OCI-LY1 (cell line): Measurements from ENCODE around the gene RGS1.

Source experiments
- H2AFZ ChIP-seq: fragments of 200-600 bp; sonication (generic), shearing (Covaris generic); 2 replicates; pipeline ENCODE4 v1.6.0; 2014; ENCODE audit warnings: antibody characterized with exemption, mild to moderate bottlenecking, low read length
- H3F3A ChIP-seq: fragments of 200-600 bp; sonication (generic), shearing (Covaris generic); 2 replicates; pipeline ENCODE4 v1.6.0; 2014; ENCODE audit warnings: mild to moderate bottlenecking, antibody characterized with exemption, low read length, moderate library complexity; ENCODE audit not compliant: insufficient read depth
- H3K27ac ChIP-seq: fragments of 200-600 bp; sonication (generic); 2 replicates; pipeline ENCODE4 v1.5.1; 2014; ENCODE audit warnings: low read length, mixed run types, mild to moderate bottlenecking, low read depth; ENCODE audit not compliant: poor library complexity, severe bottlenecking
- H3K27me3 ChIP-seq: fragments of 200-600 bp; sonication (generic); 2 replicates; pipeline ENCODE4 v1.6.0; 2014; ENCODE audit warnings: antibody characterized with exemption, mild to moderate bottlenecking, low read length, moderate library complexity; ENCODE audit not compliant: insufficient read depth
- H3K36me3 ChIP-seq: fragments of 200-600 bp; sonication (generic); 2 replicates; pipeline ENCODE4 v1.6.1; 2014; ENCODE audit warnings: mild to moderate bottlenecking, antibody characterized with exemption, low read length, moderate library complexity, mixed read lengths; ENCODE audit not compliant: insufficient read depth
- H3K4me1 ChIP-seq: fragments of 200-600 bp; sonication (generic); 2 replicates; pipeline ENCODE4 v1.5.1; 2014; ENCODE audit warnings: mild to moderate bottlenecking, low read length, moderate library complexity; ENCODE audit not compliant: insufficient read depth, severe bottlenecking
- H3K4me2 ChIP-seq: fragments of 200-600 bp; sonication (generic), shearing (Covaris generic); 2 replicates; pipeline ENCODE4 v1.6.1; 2014; ENCODE audit warnings: low read length
- H3K4me3 ChIP-seq: fragments of 200-600 bp; sonication (generic); 2 replicates; pipeline ENCODE4 v1.5.1; 2014; ENCODE audit warnings: low read length, low read depth, mild to moderate bottlenecking, mixed read lengths; ENCODE audit not compliant: poor library complexity, severe bottlenecking
- H3K79me2 ChIP-seq: fragments of 200-600 bp; shearing (Covaris generic); 2 replicates; pipeline ENCODE4 v1.6.1; 2016; ENCODE audit warnings: mixed run types, low read length, mixed read lengths; ENCODE audit not compliant: insufficient read depth
- H3K9ac ChIP-seq: fragments of 200-600 bp; sonication (generic), shearing (Covaris generic); 2 replicates; pipeline ENCODE4 v1.6.1; 2014; ENCODE audit warnings: mild to moderate bottlenecking, low read length, mixed read lengths
- H3K9me2 ChIP-seq: fragments of 200-600 bp; sonication (generic), shearing (Covaris generic); 2 replicates; pipeline ENCODE4 v1.6.1; 2014; ENCODE audit warnings: low read depth, mild to moderate bottlenecking, low read length, mixed read lengths
- H3K9me3 ChIP-seq: fragments of 200-600 bp; shearing (Covaris generic); 2 replicates; pipeline ENCODE4 v1.6.1; 2014; ENCODE audit warnings: low read length, mixed read lengths
- H4K20me1 ChIP-seq: fragments of 200-600 bp; sonication (generic), shearing (Covaris generic); 2 replicates; pipeline ENCODE4 v1.6.0; 2016; ENCODE audit warnings: mild to moderate bottlenecking, low read length; ENCODE audit not compliant: insufficient read depth
- CTCF ChIP-seq: fragments of 200-600 bp; sonication (generic), shearing (Covaris generic); IDR thresholded peaks from 2 replicates; pipeline ENCODE4 v1.5.1; 2017; ENCODE audit warnings: mild to moderate bottlenecking, antibody characterized with exemption, low read length, moderate library complexity, mixed read lengths
- EZH2 ChIP-seq: fragments of 200-600 bp; sonication (generic), shearing (Covaris generic); IDR thresholded peaks from 2 replicates; pipeline ENCODE4 v1.8.0; 2017; ENCODE audit warnings: borderline replicate concordance, mixed run types, mild to moderate bottlenecking, antibody characterized with exemption, low read length, moderate library complexity, mixed read lengths

The RGS1 gene

GRCh38 chr1:192575499-192576189, at the start of gene RGS1:
RGS1 (plus strand) TSS chr1:192575773; CDS start chr1:192575793, 20 bp downstream.
- Histone ChIP-seq H3K4me3 (peak within 1 kb of the TSS; percentile 52), H3K9me2 (no peaks in the 10 kb centered on the region), H3K4me2 (peak within 1 kb of the TSS; percentile 66), H3K36me3 (peaks cover 3% of the 10 kb centered on the region; the same call in 1 of the 2 replicates), H3K27ac (peak within 1 kb of the TSS; percentile 55), H3K9me3 (no peaks in the 10 kb centered on the region), H3K4me1 (peaks cover 62% of the 10 kb centered on the region), H2AFZ (0 out of 2 replicates have a peak within 1 kb of the TSS, but pooled peaks have one; percentile 25), H3K27me3 (no peaks in the 10 kb centered on the region), H3K9ac (peak within 1 kb of the TSS; percentile 47), H3F3A (no peaks in the 10 kb centered on the region), H3K79me2 (no peaks in the 10 kb centered on the region), H4K20me1 (no peaks in the 10 kb centered on the region)
- no peak for TF ChIP-seq EZH2
- no peak for TF ChIP-seq CTCF

- H3K4me1 ChIP-seq, result no peaks in the 10 kb centered on the region
- H2AFZ ChIP-seq, result no peak overlapping the region
- no peaks in the 10 kb centered on the region for H3F3A ChIP-seq
- no peaks in the 10 kb centered on the region for H3K27me3 ChIP-seq
- H3K9me3 ChIP-seq, result no peaks in the 10 kb centered on the region
- no peak overlapping the region for H3K4me2 ChIP-seq
- no peaks in the 10 kb centered on the region for H4K20me1 ChIP-seq
- H3K27ac ChIP-seq, result no peak overlapping the region
- H3K9me2 ChIP-seq, result no peaks in the 10 kb centered on the region
- H3K4me3 ChIP-seq, result no peak overlapping the region
- TF ChIP-seq CTCF, result no peak
- TF ChIP-seq EZH2, result no peak
- H3K9ac ChIP-seq, result no peak overlapping the region
- H3K79me2 ChIP-seq, result no peaks in the 10 kb centered on the region
- H3K36me3 ChIP-seq, result no peaks in the 10 kb centered on the region
Measured at GRCh38 chr1:192527111-192527795, 48.3 kb upstream of the RGS1 start.

GRCh38 chr1:192527950-192528349, 47.6 kb upstream of the RGS1 start:
- Histone ChIP-seq H2AFZ (no peak overlapping the region), H3K4me3 (no peak overlapping the region), H3K4me1 (no peaks in the 10 kb centered on the region), H3K9me2 (no peaks in the 10 kb centered on the region), H3K36me3 (no peaks in the 10 kb centered on the region), H3F3A (no peaks in the 10 kb centered on the region), H3K9me3 (no peaks in the 10 kb centered on the region), H3K9ac (no peak overlapping the region), H3K79me2 (no peaks in the 10 kb centered on the region), H4K20me1 (no peaks in the 10 kb centered on the region), H3K27me3 (no peaks in the 10 kb centered on the region), H3K4me2 (no peak overlapping the region), H3K27ac (no peak overlapping the region)
- TF ChIP-seq CTCF (no peak), EZH2 (no peak)
